PC-9 (cell line): ENCODE measurements around the gene IFIT2.

Experiments
- CTCF ChIP-seq: fragments of 200-600 bp; sonication (generic); conservative IDR thresholded peaks from 2 replicates; pipeline ENCODE4 v1.6.1; 2017; ENCODE audit warnings: mixed run types, antibody characterized with exemption, mild to moderate bottlenecking, moderate library complexity
- EZH2 ChIP-seq: fragments of 200-600 bp; sonication (generic); IDR thresholded peaks from 2 replicates; pipeline ENCODE4 v1.8.0; 2017; ENCODE audit warnings: antibody characterized with exemption, low read depth

GRCh38 chr10:89310056-89310893 is 8.4 kb downstream of the IFIT2 start:
- TF ChIP-seq CTCF (no peak), EZH2 (no peak)
